Renal cortex interstitium (tissue), 11 donors: ENCODE data around the gene HSPB2. TPM values are rescaled to one million over a fixed set of nuclear protein-coding genes. Genes with fewer than 3 reads are reported as not detected.

Source experiments
- DNase-seq, 11 donors: peaks; one replicate each; pipeline ENCODE4 v3.0.0-alpha.2; 2013; ENCODE audit warnings: low read depth in 9 of 11, low spot score in 4 of 11; ENCODE audit errors: extremely low read depth in 1 of 11
- polyA plus RNA-seq, 3 donors: library from polyadenylated mRNA; unstranded; fragments of 120-200 nt; gene quantifications; one replicate each; pipeline ENCODE4 v1.2.1, GENCODE V29; 2013; ENCODE audit not compliant: insufficient read length in 3 of 3

The HSPB2 gene
- polyA plus RNA-seq, 3 donors = 1.5 to 2.8 (median 2.6) TPM

- DNase-seq = no peak
Observed at GRCh38 chr11:111957663-111958444, 45.3 kb downstream of the HSPB2 start.

- no peak for DNase-seq
Observed at GRCh38 chr11:111960916-111961315, 48.4 kb downstream of the HSPB2 start.

- DNase-seq = no peak
Observed at GRCh38 chr11:111961389-111962300, 49.1 kb downstream of the HSPB2 start.

Other genes starting within 250 kb of the HSPB2 start
- 10 to 100 TPM; 21.1 to 27.5 (median 22.4) TPM for gene PPP2R1B, start 146.3 kb upstream of the HSPB2 start, polyA plus RNA-seq
- gene ALG9, start 41.2 kb upstream of the HSPB2 start, polyA plus RNA-seq = 10 to 100 TPM; 42.2 to 50.3 (median 48.3) TPM
- 1 to 10 TPM; 4.8 to 6.4 (median 5.5) TPM for gene FDXACB1, start 33.6 kb upstream of the HSPB2 start, polyA plus RNA-seq
- 10 to 100 TPM; 41.1 to 55.6 (median 41.5) TPM for gene CFAP68, start 33.2 kb upstream of the HSPB2 start, polyA plus RNA-seq
- 10 to 100 TPM; 46.0 to 81.1 (median 52.8) TPM for gene CRYAB, start 964 bp upstream of the HSPB2 start, polyA plus RNA-seq
- gene C11orf52, start 6.2 kb downstream of the HSPB2 start, polyA plus RNA-seq = 10 to 100 TPM in 1 of 3 donors, 1 to 10 TPM in 2; 8.7 to 10.5 (median 9.3) TPM
- gene DIXDC1, start 24.6 kb downstream of the HSPB2 start, polyA plus RNA-seq = 10 to 100 TPM; 18.5 to 21.4 (median 20.8) TPM
- gene DLAT, start 112.7 kb downstream of the HSPB2 start, polyA plus RNA-seq = 10 to 100 TPM; 47.1 to 51.2 (median 47.7) TPM
- gene PIH1D2, start 161.3 kb downstream of the HSPB2 start, polyA plus RNA-seq = 10 to 100 TPM in 2 of 3 donors, 1 to 10 TPM in 1; 7.4 to 11.7 (median 11.2) TPM
- gene NKAPD1, start 161.6 kb downstream of the HSPB2 start, polyA plus RNA-seq = 10 to 100 TPM; 49.9 to 60.1 (median 50.2) TPM
- gene TIMM8B, start 174.0 kb downstream of the HSPB2 start, polyA plus RNA-seq = 10 to 100 TPM; 61.5 to 78.8 (median 75.1) TPM
- 100 to 1,000 TPM; 181 to 185 (median 182) TPM for gene SDHD, start 174.1 kb downstream of the HSPB2 start, polyA plus RNA-seq